ENCODE measurements around the gene RAVER2. TPM values are rescaled to one million over a fixed set of nuclear protein-coding genes. Genes with fewer than 3 reads are reported as not detected.

Gene RAVER2
- total RNA-seq, 1 experiment from 2014 or later = 12.4 TPM

- H3K36me3 ChIP-seq (ENCODE audit: low read depth) = 0 out of 2 replicates have a peak, but pooled peaks cover 10% of the 10 kb centered on the region
- no peaks in the 10 kb centered on the region for H3K9me2 ChIP-seq (ENCODE audit: insufficient read depth)
- H3K4me2 ChIP-seq = no peak overlapping the region
- intact Hi-C loops (cut with micrococcal nuclease; ENCODE audit: unreplicated experiment) = no loop called here
- no peak for TF ChIP-seq CTCF (conservative IDR thresholded peaks at IDR 0.05)
- no peaks in the 10 kb centered on the region for H3K79me2 ChIP-seq (ENCODE audit: low read depth)
- H3K4me3 ChIP-seq = no peak overlapping the region
- ChIA-PET CTCF (no interaction called here), POLR2A (ENCODE audit: unreplicated experiment) (no interaction called here)
- no peaks in the 10 kb centered on the region for H3K9me3 ChIP-seq (ENCODE audit: insufficient read depth, low read depth)
- H2AFZ ChIP-seq = no peak overlapping the region
- no peaks in the 10 kb centered on the region for H4K20me1 ChIP-seq (ENCODE audit: insufficient read depth)
- DNase-seq = no peak
- BruUV-seq (replicated peaks) = no TSS peak
- no peak overlapping the region for H3K27ac ChIP-seq
- 0 out of 2 replicates have a peak, but pooled peaks cover 3% of the 10 kb centered on the region for H3F3A ChIP-seq (ENCODE audit: insufficient read depth, low read depth)
- H3K27me3 ChIP-seq (ENCODE audit: insufficient read depth, low read depth) = no peaks in the 10 kb centered on the region
- H3K4me1 ChIP-seq (replicated peaks; ENCODE audit: insufficient read depth) = no peaks in the 10 kb centered on the region
These were observed 84.6 kb downstream of the RAVER2 start for GRCh38 chr1:64829411-64830029.

GRCh38 chr1:64830030-64830651 is 85.3 kb downstream of the RAVER2 start:
- CTCF ChIA-PET = no interaction called here
- 0 out of 2 replicates have a peak, but pooled peaks cover 13% of the 10 kb centered on the region for H3K36me3 ChIP-seq (ENCODE audit: low read depth)
- BruUV-seq (replicated peaks) = no TSS peak
- no peaks in the 10 kb centered on the region for H3K79me2 ChIP-seq (ENCODE audit: low read depth)
- POLR2A ChIA-PET (ENCODE audit: unreplicated experiment) = interaction anchor here (0.6 kb wide), 1 partner anchor 179 kb away, joined by 4 read pairs; no protein-coding TSS in a partner anchor
- no peak overlapping the region for H3K27ac ChIP-seq
- TF ChIP-seq EZH2 (IDR thresholded peaks at IDR 0.05; ENCODE audit: low read depth) (no peak), CTCF (conservative IDR thresholded peaks at IDR 0.05) (no peak)
- H4K20me1 ChIP-seq (ENCODE audit: insufficient read depth) = no peaks in the 10 kb centered on the region
- 0 out of 2 replicates have a peak, but pooled peaks cover 3% of the 10 kb centered on the region for H3F3A ChIP-seq (ENCODE audit: insufficient read depth, low read depth)
- no peak for DNase-seq
- H2AFZ ChIP-seq = no peak overlapping the region
- H3K9me3 ChIP-seq (ENCODE audit: insufficient read depth, low read depth) = no peaks in the 10 kb centered on the region
- no peaks in the 10 kb centered on the region for H3K27me3 ChIP-seq (ENCODE audit: insufficient read depth, low read depth)
- intact Hi-C loops (cut with micrococcal nuclease; ENCODE audit: unreplicated experiment) = no loop called here
- H3K4me3 ChIP-seq = no peak overlapping the region
- no peaks in the 10 kb centered on the region for H3K4me1 ChIP-seq (replicated peaks; ENCODE audit: insufficient read depth)
- H3K4me2 ChIP-seq = no peak overlapping the region
- no peaks in the 10 kb centered on the region for H3K9me2 ChIP-seq (ENCODE audit: insufficient read depth)

GRCh38 chr1:64834734-64835133 is 89.9 kb downstream of the RAVER2 start:
- ChIA-PET POLR2A (ENCODE audit: unreplicated experiment) (no interaction called here), CTCF (no interaction called here)
- no peaks in the 10 kb centered on the region for H3K9me3 ChIP-seq (ENCODE audit: insufficient read depth, low read depth)
- BruUV-seq (replicated peaks) = no TSS peak
- no peaks in the 10 kb centered on the region for H3K9me2 ChIP-seq (ENCODE audit: insufficient read depth)
- H3K4me1 ChIP-seq (replicated peaks; ENCODE audit: insufficient read depth) = no peaks in the 10 kb centered on the region
- H3K4me2 ChIP-seq = no peak overlapping the region
- intact Hi-C loops (cut with micrococcal nuclease; ENCODE audit: unreplicated experiment) = no loop called here
- no peaks in the 10 kb centered on the region for H3K27me3 ChIP-seq (ENCODE audit: insufficient read depth, low read depth)
- no peak overlapping the region for H3K4me3 ChIP-seq
- DNase-seq = no peak
- no peaks in the 10 kb centered on the region for H3K79me2 ChIP-seq (ENCODE audit: low read depth)
- TF ChIP-seq EZH2 (IDR thresholded peaks at IDR 0.05; ENCODE audit: low read depth) (no peak), CTCF (conservative IDR thresholded peaks at IDR 0.05) (no peak)
- no peak overlapping the region for H3K27ac ChIP-seq
- H2AFZ ChIP-seq = no peak overlapping the region
- H3K36me3 ChIP-seq (ENCODE audit: low read depth) = peaks cover 32% of the 10 kb centered on the region; the same call in 1 of the 2 replicates
- H4K20me1 ChIP-seq (ENCODE audit: insufficient read depth) = no peaks in the 10 kb centered on the region
- H3F3A ChIP-seq (ENCODE audit: insufficient read depth, low read depth) = no peaks in the 10 kb centered on the region

Measured in PC-9 (cell line).